ENCODE measurements around the gene VPS26A. TPM values are rescaled to one million over a fixed set of nuclear protein-coding genes. Genes with fewer than 3 reads are reported as not detected.

VPS26A gene
- total and polyA plus RNA-seq, 4 donors, result 24.9 to 62.5 (median 37.6) TPM

DNA sequence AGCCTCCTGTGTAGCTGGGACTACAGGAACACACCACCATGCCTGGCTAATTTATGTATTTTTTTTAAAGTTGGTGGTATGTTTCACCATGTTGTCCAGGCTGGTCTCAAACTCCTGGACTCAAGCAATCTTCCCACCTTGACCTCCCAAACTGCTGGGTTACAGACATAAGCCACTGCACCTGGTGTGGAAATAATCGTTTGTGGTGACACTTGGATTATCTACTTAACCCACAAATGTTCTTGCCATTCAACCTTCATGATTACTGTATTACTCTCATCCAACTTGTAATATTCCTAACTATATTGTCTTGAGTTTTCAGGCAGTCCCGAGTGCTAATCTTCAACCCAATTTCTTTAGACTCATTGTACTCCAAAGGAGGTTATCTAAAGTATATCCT, 45.7 kb upstream of the VPS26A start:
- Histone ChIP-seq H3K4me1 (ENCODE audit: control insufficient read depth in 5 of 5, insufficient read depth in 5 of 5, low read length in 5 of 5) (no peaks in the 10 kb centered on the region), H3K4me3 (no peak overlapping the region), H3K27me3 (ENCODE audit: control insufficient read depth in 3 of 3, insufficient read depth in 3 of 3, low read length in 2 of 3) (peaks cover 0 to 3% (median 0%) of the 10 kb centered on the region in 3 donors), H3K9ac (ENCODE audit: insufficient read depth in 1 of 2, low read length in 2 of 2) (no peak overlapping the region), H3K27ac (ENCODE audit: low read depth in 1 of 2, low read length in 1 of 2) (no peak overlapping the region), H3K36me3 (ENCODE audit: control insufficient read depth in 4 of 4, insufficient read depth in 4 of 4, low read length in 4 of 4) (no peaks in the 10 kb centered on the region), H3K9me3 (ENCODE audit: control insufficient read depth in 4 of 4, insufficient read depth in 3 of 4, low read length in 3 of 4) (no peaks in the 10 kb centered on the region)
- TF ChIP-seq, protein P1, sequence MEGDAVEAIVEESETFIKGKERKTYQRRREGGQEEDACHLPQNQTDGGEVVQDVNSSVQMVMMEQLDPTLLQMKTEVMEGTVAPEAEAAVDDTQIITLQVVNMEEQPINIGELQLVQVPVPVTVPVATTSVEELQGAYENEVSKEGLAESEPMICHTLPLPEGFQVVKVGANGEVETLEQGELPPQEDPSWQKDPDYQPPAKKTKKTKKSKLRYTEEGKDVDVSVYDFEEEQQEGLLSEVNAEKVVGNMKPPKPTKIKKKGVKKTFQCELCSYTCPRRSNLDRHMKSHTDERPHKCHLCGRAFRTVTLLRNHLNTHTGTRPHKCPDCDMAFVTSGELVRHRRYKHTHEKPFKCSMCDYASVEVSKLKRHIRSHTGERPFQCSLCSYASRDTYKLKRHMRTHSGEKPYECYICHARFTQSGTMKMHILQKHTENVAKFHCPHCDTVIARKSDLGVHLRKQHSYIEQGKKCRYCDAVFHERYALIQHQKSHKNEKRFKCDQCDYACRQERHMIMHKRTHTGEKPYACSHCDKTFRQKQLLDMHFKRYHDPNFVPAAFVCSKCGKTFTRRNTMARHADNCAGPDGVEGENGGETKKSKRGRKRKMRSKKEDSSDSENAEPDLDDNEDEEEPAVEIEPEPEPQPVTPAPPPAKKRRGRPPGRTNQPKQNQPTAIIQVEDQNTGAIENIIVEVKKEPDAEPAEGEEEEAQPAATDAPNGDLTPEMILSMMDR (IDR thresholded peaks at IDR 0.05; ENCODE audit: control extremely low read depth, extremely low read depth), result no peak
- ATAC-seq (ENCODE audit: insufficient read depth, low FRiP score) (no peak), DNase-seq (no peak)
- WGBS, 2 donors, result 43 to 59% methylated on average over 2 of the region's 2 CpGs

DNA sequence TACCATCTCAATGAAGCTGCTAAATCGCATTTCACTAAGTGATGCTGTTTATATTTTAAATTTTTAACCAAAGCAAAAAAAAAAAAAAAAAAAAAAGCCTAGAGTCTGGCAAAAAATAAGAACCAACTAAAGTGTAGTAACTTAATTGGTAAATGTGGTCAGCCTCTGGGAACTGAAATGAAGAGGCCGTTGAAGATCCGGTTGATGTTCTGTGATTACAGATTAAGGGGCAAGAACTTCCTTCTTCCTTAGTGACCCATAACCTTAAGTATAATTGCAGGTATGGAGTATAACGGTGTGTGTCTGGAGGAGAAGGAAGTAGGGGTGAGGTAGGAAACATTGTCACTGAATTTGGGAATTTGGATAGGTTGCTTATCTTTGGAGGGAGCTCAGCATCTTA, 43.8 kb upstream of the VPS26A start:
- TF ChIP-seq, protein P1 (IDR thresholded peaks at IDR 0.05; ENCODE audit: control extremely low read depth, extremely low read depth), result no peak
- no peaks in the 10 kb centered on the region for H3K9me3 ChIP-seq (ENCODE audit: control insufficient read depth in 4 of 4, insufficient read depth in 3 of 4, low read length in 3 of 4)
- 35 to 56% methylated on average over 4 of the region's 4 CpGs for WGBS, 2 donors
- no peaks in the 10 kb centered on the region for H3K4me1 ChIP-seq (ENCODE audit: control insufficient read depth in 5 of 5, insufficient read depth in 5 of 5, low read length in 5 of 5)
- H3K36me3 ChIP-seq (ENCODE audit: control insufficient read depth in 4 of 4, insufficient read depth in 4 of 4, low read length in 4 of 4), result no peaks in the 10 kb centered on the region
- no peak overlapping the region for H3K9ac ChIP-seq (ENCODE audit: insufficient read depth in 1 of 2, low read length in 2 of 2)
- no peak overlapping the region for H3K27ac ChIP-seq (ENCODE audit: low read depth in 1 of 2, low read length in 1 of 2)
- no peak overlapping the region for H3K4me3 ChIP-seq
- ATAC-seq (ENCODE audit: insufficient read depth, low FRiP score), result no peak
- H3K27me3 ChIP-seq (ENCODE audit: control insufficient read depth in 3 of 3, insufficient read depth in 3 of 3, low read length in 2 of 3), result peaks cover 0 to 3% (median 0%) of the 10 kb centered on the region in 3 donors
- no peak for DNase-seq

DNA sequence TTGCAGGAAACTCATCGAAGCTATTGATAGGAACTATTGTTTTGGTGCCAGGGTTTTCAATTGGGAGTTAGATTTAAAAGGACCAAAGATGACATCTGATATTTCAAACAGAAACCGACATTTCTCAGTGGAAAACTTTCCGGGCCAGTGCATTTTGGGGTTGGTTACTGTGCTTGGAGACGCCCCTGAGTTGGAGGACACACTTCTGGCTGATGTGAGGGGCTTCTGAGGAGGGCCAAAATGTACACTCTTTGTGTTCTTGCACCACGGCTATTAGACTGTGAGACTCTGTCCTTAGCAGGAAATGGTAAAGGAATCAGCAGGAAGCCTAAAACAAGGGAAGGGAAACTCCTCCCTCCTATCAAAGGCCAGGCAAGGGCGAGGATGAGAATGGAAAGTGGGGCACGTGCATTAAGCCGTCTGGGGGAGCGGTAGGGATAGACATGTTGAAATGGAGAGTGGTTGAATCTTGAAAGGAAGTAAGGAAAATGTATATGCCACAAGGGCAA, 37.9 kb upstream of the VPS26A start:
- Histone ChIP-seq H3K27me3 (ENCODE audit: control insufficient read depth in 3 of 3, insufficient read depth in 3 of 3, low read length in 2 of 3) (no peaks in the 10 kb centered on the region), H3K27ac (ENCODE audit: low read depth in 1 of 2, low read length in 1 of 2) (peak overlapping the region; percentile 57 to 82), H3K4me3 (no peak overlapping the region), H3K4me1 (ENCODE audit: control insufficient read depth in 5 of 5, insufficient read depth in 5 of 5, low read length in 5 of 5) (peaks cover 0 to 1% (median 0%) of the 10 kb centered on the region in 5 donors), H3K9me3 (ENCODE audit: control insufficient read depth in 4 of 4, insufficient read depth in 3 of 4, low read length in 3 of 4) (no peaks in the 10 kb centered on the region), H3K36me3 (ENCODE audit: control insufficient read depth in 4 of 4, insufficient read depth in 4 of 4, low read length in 4 of 4) (no peaks in the 10 kb centered on the region), H3K9ac (ENCODE audit: insufficient read depth in 1 of 2, low read length in 2 of 2) (no peak overlapping the region)
- WGBS, 2 donors, result 30 to 31% methylated on average over 9 of the region's 9 CpGs
- ATAC-seq (ENCODE audit: insufficient read depth, low FRiP score) (no peak), DNase-seq (peak in 1 of 3 donors; percentile 39)
- TF ChIP-seq, protein P1 (IDR thresholded peaks at IDR 0.05; ENCODE audit: control extremely low read depth, extremely low read depth), result no peak
